K562 (cell line): ENCODE measurements around the gene HTRA3. TPM values are rescaled to one million over a fixed set of nuclear protein-coding genes. Genes with fewer than 3 reads are reported as not detected.

ENCODE experiments used
- COPS2 ChIP-seq: fragments of 450-650 bp; conservative IDR thresholded peaks from 2 replicates; pipeline ENCODE4 v1.6.1; 2016; ENCODE audit warnings: mild to moderate bottlenecking, moderate library complexity
- KAT2B ChIP-seq: IDR thresholded peaks from one replicate; pipeline ENCODE4 v1.6.1; 2012; ENCODE audit warnings: low read depth, mild to moderate bottlenecking, control low read depth, inconsistent platforms, low read length, moderate library complexity
- NR3C1 ChIP-seq: sonication (generic); formaldehyde crosslinking; IDR thresholded peaks from 2 replicates; pipeline ENCODE4 v1.8.1; 2022; ENCODE audit warnings: missing genetic modification reagents
- NR4A1 ChIP-seq, 2 experiments: fragments of 250-450 bp in 1 of 2; fragments of 450-650 bp in 1 of 2; sonication (Bioruptor Pico) in 1 of 2; IDR thresholded peaks; 2 replicates each; pipeline versions ENCODE4 v1.4.0 to v1.6.1; 2016 to 2020; ENCODE audit warnings: mild to moderate bottlenecking in 2 of 2, missing compliant biosample characterization in 1 of 2, missing genetic modification characterization in 1 of 2, moderate library complexity in 1 of 2
- RBFOX2 ChIP-seq: fragments of 200-400 bp; formaldehyde crosslinking; IDR thresholded peaks from 2 replicates; pipeline ENCODE4 v1.6.1; 2017; ENCODE audit warnings: low read depth, mild to moderate bottlenecking, low read length, moderate library complexity
- SMARCC2 ChIP-seq: fragments of 450-650 bp; IDR thresholded peaks from 2 replicates; pipeline ENCODE4 v1.6.1; 2017; ENCODE audit warnings: antibody characterized with exemption, moderate library complexity, mild to moderate bottlenecking, low read depth
- SRF ChIP-seq, 2 experiments: fragments of 250-450, 450-650 bp in 1 of 2; sonication (Bioruptor Pico) in 1 of 2; sonication (generic) in 1 of 2; formaldehyde crosslinking; IDR thresholded peaks; 2 replicates each; pipeline versions ENCODE4 v1.5.0 to v1.5.1; 2020 to 2022; ENCODE audit warnings: mild to moderate bottlenecking in 1 of 2, missing genetic modification reagents in 1 of 2
- TFE3 ChIP-seq: fragments of 450-650 bp; formaldehyde crosslinking; IDR thresholded peaks from 2 replicates; pipeline ENCODE4 v1.4.0; 2020; ENCODE audit warnings: mild to moderate bottlenecking, mixed read lengths
- ZNF3 ChIP-seq: fragments of 250-450 bp; sonication (Bioruptor Pico); IDR thresholded peaks from 2 replicates; pipeline ENCODE4 v1.5.0; 2021; ENCODE audit warnings: mild to moderate bottlenecking, moderate library complexity
- ZNF518B ChIP-seq: fragments of 250-450 bp; sonication (Bioruptor Pico); IDR thresholded peaks from 2 replicates; pipeline ENCODE4 v1.5.0; 2021; ENCODE audit warnings: mild to moderate bottlenecking, moderate library complexity
- polyA plus RNA-seq, 8 experiments: library from polyadenylated mRNA; depleted of rRNA in 4 of 8; stranded (reverse) in 5 of 8; unstranded in 3 of 8; fragments of >200 nt; fragmentation: Nextera tagmentation in 2 of 8; fragmentation: Illumina TruSeq in 1 of 8; extraction: Ambion mirVana in 2 of 8; extraction: Trizol in 1 of 8; gene quantifications; 2 replicates each; pipeline versions ENCODE4 v1.2.1 to v1.2.3, GENCODE V29; 2011 to 2014; ENCODE audit warnings: inconsistent platforms in 1 of 8, missing spikeins in 1 of 8
- total RNA-seq, 7 experiments: library from RNA; depleted of rRNA in 6 of 7; stranded (reverse); fragments of >200 nt in 6 of 7; fragmentation: Illumina TruSeq in 2 of 7; extraction: Trizol in 2 of 7; gene quantifications; 2 replicates each; pipeline versions ENCODE4 v1.2.1 to v1.2.3, GENCODE V29; 2011 to 2021; ENCODE audit warnings: low replicate concordance in 1 of 7
- TF ChIP-seq, protein P1 (sequence below), 2 experiments: IDR thresholded peaks in 1 of 2; conservative IDR thresholded peaks in 1 of 2; 2 replicates each; pipeline ENCODE4 v1.6.1; 2016; ENCODE audit warnings: low read depth in 2 of 2, mild to moderate bottlenecking in 1 of 2, missing compliant biosample characterization in 1 of 2, missing genetic modification characterization in 1 of 2, moderate library complexity in 1 of 2
- TF ChIP-seq, protein P2 (sequence below): IDR thresholded peaks from 2 replicates; pipeline ENCODE4 v1.6.1; 2014; ENCODE audit warnings: antibody characterized with exemption
- TF ChIP-seq, protein P3 (sequence below): sonication (generic); formaldehyde crosslinking; IDR thresholded peaks from 2 replicates; pipeline ENCODE4 v1.8.0; 2022; ENCODE audit warnings: mild to moderate bottlenecking, missing genetic modification reagents, borderline replicate concordance

Gene HTRA3
- total and polyA plus RNA-seq, 9 of the 15 experiments (the other 6 are each of a cell fraction or from before 2014, with no cell fraction given): 0.04 TPM; not detected in 8

- no peak for TF ChIP-seq NR4A1 (CRISPR knock-in tag; IDR thresholded peaks at IDR 0.05)
- TF ChIP-seq NR4A1 (tag; IDR thresholded peaks at IDR 0.05): 0 out of 2 replicates have a peak, but pooled peaks have one; percentile 35
- TF ChIP-seq SRF (CRISPR knock-in tag; IDR thresholded peaks at IDR 0.05): no peak
- TF ChIP-seq RBFOX2: no peak
- TF ChIP-seq, protein P1, sequence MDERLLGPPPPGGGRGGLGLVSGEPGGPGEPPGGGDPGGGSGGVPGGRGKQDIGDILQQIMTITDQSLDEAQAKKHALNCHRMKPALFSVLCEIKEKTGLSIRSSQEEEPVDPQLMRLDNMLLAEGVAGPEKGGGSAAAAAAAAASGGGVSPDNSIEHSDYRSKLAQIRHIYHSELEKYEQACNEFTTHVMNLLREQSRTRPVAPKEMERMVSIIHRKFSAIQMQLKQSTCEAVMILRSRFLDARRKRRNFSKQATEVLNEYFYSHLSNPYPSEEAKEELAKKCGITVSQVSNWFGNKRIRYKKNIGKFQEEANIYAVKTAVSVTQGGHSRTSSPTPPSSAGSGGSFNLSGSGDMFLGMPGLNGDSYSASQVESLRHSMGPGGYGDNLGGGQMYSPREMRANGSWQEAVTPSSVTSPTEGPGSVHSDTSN (CRISPR knock-in tag; IDR thresholded peaks at IDR 0.05; ENCODE audit: low read depth): no peak
- TF ChIP-seq, protein P1 (tag; conservative IDR thresholded peaks at IDR 0.05; ENCODE audit: low read depth): peak; percentile 47; the same call in 1 of the 2 replicates
- TF ChIP-seq, protein P2, sequence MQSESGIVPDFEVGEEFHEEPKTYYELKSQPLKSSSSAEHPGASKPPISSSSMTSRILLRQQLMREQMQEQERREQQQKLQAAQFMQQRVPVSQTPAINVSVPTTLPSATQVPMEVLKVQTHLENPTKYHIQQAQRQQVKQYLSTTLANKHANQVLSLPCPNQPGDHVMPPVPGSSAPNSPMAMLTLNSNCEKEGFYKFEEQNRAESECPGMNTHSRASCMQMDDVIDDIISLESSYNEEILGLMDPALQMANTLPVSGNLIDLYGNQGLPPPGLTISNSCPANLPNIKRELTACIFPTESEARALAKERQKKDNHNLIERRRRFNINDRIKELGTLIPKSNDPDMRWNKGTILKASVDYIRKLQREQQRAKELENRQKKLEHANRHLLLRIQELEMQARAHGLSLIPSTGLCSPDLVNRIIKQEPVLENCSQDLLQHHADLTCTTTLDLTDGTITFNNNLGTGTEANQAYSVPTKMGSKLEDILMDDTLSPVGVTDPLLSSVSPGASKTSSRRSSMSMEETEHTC: 0 out of 2 replicates have a peak, but pooled peaks have one; percentile 31
- TF ChIP-seq KAT2B: no peak
- no peak for TF ChIP-seq ZNF3
- TF ChIP-seq NR3C1 (CRISPR knock-in tag): no peak
- no peak for TF ChIP-seq ZNF518B (CRISPR knock-in tag)
- TF ChIP-seq, protein P3, sequence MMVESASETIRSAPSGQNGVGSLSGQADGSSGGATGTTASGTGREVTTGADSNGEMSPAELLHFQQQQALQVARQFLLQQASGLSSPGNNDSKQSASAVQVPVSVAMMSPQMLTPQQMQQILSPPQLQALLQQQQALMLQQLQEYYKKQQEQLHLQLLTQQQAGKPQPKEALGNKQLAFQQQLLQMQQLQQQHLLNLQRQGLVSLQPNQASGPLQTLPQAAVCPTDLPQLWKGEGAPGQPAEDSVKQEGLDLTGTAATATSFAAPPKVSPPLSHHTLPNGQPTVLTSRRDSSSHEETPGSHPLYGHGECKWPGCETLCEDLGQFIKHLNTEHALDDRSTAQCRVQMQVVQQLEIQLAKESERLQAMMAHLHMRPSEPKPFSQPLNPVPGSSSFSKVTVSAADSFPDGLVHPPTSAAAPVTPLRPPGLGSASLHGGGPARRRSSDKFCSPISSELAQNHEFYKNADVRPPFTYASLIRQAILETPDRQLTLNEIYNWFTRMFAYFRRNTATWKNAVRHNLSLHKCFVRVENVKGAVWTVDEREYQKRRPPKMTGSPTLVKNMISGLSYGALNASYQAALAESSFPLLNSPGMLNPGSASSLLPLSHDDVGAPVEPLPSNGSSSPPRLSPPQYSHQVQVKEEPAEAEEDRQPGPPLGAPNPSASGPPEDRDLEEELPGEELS (CRISPR knock-in tag): no peak
- TF ChIP-seq COPS2: no peak
- TF ChIP-seq TFE3 (CRISPR knock-in tag): no peak
- no peak; the same call in 1 of the 2 replicates for TF ChIP-seq SMARCC2
Observed at GRCh38 chr4:8252301-8253173, 17.0 kb upstream of the HTRA3 start (continued).
